ENCODE results near the gene ST6GALNAC6. TPM values are rescaled to one million over a fixed set of nuclear protein-coding genes. Genes with fewer than 3 reads are reported as not detected.
A peak's percentile ranks its signal among the peaks of the same experiment; 100 is the strongest.
"Not testable (repeated sequence)": the region's sequence is repeated elsewhere in the genome, so short reads cannot be mapped to it uniquely, and the experiment has no call there.

ST6GALNAC6 gene
- total RNA-seq, 1 donor from 2014 or later, result 77.0 TPM

DNA sequence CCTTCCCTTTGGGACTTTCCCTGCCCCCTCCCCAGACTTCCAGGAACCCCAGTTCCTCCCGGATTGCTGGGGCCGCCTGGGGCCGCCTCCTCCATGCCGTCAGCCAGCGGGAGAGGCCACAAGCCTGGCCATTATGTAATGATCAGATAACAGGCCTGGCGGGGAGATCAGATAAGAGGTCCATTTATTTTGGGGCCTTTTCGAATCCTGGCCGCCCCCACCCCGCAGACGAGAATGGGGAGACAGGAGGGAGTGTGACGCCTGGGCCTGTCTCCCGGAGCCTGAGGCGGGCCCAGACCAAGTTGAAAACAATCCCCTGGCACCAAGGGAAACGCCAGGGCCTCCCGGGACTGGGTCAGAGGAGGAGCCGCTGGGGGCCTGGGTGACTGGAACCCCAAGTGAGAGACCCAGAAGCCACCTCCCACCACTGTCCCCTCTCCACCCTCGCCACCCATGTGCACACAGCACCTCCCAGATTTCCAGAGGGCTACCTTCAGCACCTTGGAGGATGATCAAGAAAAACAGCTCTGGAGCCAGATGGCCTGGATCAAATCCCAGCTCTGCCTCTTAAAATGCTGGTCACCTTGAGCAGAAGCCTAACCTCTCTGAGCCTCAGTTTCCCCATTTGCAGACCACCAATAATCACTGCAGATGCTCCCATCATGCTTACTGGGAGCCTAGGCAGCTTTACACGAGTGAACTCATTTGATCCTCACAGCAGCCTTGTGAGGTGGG lies 52.8 kb downstream of the ST6GALNAC6 start:
- DNase-seq (ENCODE audit: extremely low spot score, unreplicated experiment), result no peak
- Mint-ChIP-seq H3K4me3 (ENCODE audit: unreplicated experiment) (no peak overlapping the region), H3K4me1 (ENCODE audit: unreplicated experiment) (peaks cover 37% of the 10 kb centered on the region), H3K27ac (ENCODE audit: unreplicated experiment) (peak overlapping the region; percentile 69), H3K27me3 (ENCODE audit: unreplicated experiment) (no peaks in the 10 kb centered on the region), H3K9me3 (ENCODE audit: unreplicated experiment) (peaks cover 4% of the 10 kb centered on the region), H3K36me3 (ENCODE audit: unreplicated experiment) (peaks cover 24% of the 10 kb centered on the region)
- TF ChIP-seq, protein P1, sequence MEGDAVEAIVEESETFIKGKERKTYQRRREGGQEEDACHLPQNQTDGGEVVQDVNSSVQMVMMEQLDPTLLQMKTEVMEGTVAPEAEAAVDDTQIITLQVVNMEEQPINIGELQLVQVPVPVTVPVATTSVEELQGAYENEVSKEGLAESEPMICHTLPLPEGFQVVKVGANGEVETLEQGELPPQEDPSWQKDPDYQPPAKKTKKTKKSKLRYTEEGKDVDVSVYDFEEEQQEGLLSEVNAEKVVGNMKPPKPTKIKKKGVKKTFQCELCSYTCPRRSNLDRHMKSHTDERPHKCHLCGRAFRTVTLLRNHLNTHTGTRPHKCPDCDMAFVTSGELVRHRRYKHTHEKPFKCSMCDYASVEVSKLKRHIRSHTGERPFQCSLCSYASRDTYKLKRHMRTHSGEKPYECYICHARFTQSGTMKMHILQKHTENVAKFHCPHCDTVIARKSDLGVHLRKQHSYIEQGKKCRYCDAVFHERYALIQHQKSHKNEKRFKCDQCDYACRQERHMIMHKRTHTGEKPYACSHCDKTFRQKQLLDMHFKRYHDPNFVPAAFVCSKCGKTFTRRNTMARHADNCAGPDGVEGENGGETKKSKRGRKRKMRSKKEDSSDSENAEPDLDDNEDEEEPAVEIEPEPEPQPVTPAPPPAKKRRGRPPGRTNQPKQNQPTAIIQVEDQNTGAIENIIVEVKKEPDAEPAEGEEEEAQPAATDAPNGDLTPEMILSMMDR (IDR thresholded peaks at IDR 0.05), result no peak

DNA sequence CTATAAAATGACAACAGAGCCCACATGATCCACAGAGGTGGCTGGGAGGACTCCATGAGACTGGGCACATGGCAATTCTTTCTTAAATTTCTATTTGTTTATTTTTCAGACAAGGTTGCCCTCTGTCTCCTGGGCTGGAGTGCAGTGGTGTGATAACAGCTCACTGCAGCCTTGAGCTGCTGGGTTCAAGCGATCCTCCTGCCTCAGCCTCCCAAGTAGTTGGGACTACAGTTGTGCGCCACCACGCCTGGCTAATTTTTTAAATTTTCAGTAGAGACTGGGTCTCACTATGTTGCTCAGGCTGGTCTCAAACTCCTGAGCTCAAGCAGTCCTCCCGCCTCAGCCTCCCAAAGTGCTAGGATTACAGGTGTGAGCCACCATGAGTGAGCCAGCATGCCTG lies 53.8 kb downstream of the ST6GALNAC6 start:
- H3K4me3 Mint-ChIP-seq (ENCODE audit: unreplicated experiment); H3K9me3 Mint-ChIP-seq (ENCODE audit: unreplicated experiment); DNase-seq (ENCODE audit: extremely low spot score, unreplicated experiment); H3K27me3 Mint-ChIP-seq (ENCODE audit: unreplicated experiment): not testable (repeated sequence)
- H3K27ac Mint-ChIP-seq (ENCODE audit: unreplicated experiment), result peak overlapping the region; percentile 97
- H3K4me1 Mint-ChIP-seq (ENCODE audit: unreplicated experiment), result peaks cover 40% of the 10 kb centered on the region
- peaks cover 26% of the 10 kb centered on the region for H3K36me3 Mint-ChIP-seq (ENCODE audit: unreplicated experiment)

DNA sequence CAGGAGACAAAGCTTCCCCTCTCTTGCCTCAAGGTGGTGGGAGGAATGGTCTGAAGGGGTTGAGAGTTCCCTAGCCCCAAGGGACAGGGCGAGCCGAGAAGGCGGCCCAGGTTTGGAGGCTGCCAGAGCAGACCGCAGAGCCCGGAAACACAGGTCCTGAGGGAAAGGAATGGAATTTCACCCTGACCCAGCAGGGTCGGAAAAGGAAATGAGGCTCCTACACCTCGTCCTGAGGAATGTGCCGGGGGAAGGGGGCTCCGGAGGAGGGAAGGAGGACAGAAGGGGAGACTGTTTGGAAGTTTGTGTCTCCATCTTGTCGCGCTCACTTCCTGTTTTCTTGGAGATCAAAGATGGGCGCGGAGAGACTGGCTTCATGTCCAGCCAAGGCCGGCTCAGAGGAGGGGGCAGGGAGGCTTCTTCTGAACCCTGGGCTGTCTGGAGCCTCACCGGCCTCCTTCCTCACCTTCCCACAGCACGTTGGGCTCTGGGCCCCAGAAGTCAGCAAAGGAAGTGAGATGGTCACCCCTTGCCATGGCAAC lies 54.5 kb downstream of the ST6GALNAC6 start:
- Mint-ChIP-seq H3K27ac (ENCODE audit: unreplicated experiment) (peak overlapping the region; percentile 97), H3K36me3 (ENCODE audit: unreplicated experiment) (peaks cover 22% of the 10 kb centered on the region), H3K4me1 (ENCODE audit: unreplicated experiment) (peaks cover 40% of the 10 kb centered on the region), H3K9me3 (ENCODE audit: unreplicated experiment) (peaks cover 4% of the 10 kb centered on the region), H3K4me3 (ENCODE audit: unreplicated experiment) (no peak overlapping the region), H3K27me3 (ENCODE audit: unreplicated experiment) (no peaks in the 10 kb centered on the region)
- no peak for DNase-seq (ENCODE audit: extremely low spot score, unreplicated experiment)
- TF ChIP-seq, protein P1 (IDR thresholded peaks at IDR 0.05), result no peak

DNA sequence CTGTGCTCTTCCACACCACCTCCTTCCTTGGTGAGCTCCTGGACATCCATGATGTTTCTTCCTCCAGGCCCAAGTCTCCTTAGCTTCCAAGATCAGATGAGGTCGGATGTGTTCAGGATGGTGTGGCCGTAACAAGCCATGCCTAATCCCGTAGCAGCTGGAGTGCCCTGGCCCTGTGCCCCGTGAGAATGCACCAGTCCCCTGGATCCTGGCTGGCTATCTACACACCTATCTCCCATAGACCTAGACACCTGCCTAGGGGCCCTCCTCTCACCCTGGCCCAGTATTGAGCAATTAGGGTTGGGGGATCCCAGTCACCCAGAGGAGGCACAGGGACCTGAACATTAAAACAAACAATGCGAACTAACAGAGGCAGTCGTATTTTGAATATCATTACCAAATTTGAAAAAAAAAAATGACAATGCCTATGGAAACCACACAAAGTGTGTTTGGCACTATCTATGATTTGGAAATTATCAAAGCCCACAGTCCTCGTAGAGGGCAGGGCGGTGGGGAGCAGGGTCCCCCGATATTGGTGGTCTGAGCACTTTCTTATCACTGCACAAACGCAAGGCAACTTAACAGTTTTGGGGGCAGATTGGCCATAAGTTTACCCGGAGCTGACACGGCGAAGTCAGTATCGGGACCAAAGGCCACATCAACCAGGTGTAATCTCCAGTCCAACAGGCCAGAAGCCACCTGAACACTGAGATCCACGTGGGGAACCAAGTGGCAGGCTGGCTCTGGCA lies 58.1 kb downstream of the ST6GALNAC6 start:
- DNase-seq (ENCODE audit: extremely low spot score, unreplicated experiment), result no peak
- Mint-ChIP-seq H3K9me3 (ENCODE audit: unreplicated experiment) (no peaks in the 10 kb centered on the region), H3K4me3 (ENCODE audit: unreplicated experiment) (no peak overlapping the region), H3K4me1 (ENCODE audit: unreplicated experiment) (peaks cover 56% of the 10 kb centered on the region), H3K27ac (ENCODE audit: unreplicated experiment) (peak overlapping the region; percentile 67), H3K27me3 (ENCODE audit: unreplicated experiment) (no peaks in the 10 kb centered on the region), H3K36me3 (ENCODE audit: unreplicated experiment) (peaks cover 5% of the 10 kb centered on the region)
- TF ChIP-seq, protein P1 (IDR thresholded peaks at IDR 0.05), result no peak

DNA sequence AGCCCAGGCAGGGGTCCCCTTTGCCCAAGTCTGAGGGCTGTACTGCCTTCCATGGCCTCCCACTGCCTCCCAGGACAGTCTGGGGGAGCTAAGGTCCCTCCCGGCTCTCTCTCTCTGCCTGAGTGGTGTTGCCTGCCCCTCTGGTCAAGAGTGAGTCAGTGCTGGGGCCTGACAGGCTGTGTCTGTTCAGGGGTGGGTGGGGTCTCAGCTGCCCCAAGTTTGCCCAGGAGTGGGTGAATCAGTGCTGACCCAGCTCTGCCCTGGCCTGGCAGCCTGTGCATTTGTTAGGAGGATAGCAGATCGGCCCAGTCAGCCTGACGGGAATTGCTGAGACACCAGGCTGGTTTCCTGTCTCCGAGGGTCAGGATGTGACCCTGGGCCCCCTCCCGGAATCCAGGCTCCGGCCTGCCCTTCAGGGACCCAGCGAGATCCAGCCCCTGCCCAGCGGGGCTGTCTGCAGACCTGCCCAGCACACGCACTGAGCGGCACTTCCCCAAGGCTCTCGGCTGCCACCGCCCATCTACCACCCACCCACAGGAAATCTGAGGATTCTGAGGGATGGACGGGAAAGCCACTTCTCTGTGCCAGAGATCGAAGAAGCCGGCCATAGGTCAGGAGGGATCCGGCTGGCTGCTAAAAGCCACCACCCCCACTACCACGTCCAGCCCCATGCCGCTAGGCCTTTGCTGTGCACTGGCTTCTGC lies 60.9 kb downstream of the ST6GALNAC6 start:
- Mint-ChIP-seq H3K27me3 (ENCODE audit: unreplicated experiment) (no peaks in the 10 kb centered on the region), H3K27ac (ENCODE audit: unreplicated experiment) (peak overlapping the region; percentile 95), H3K4me1 (ENCODE audit: unreplicated experiment) (peaks cover 51% of the 10 kb centered on the region), H3K36me3 (ENCODE audit: unreplicated experiment) (peaks cover 5% of the 10 kb centered on the region), H3K9me3 (ENCODE audit: unreplicated experiment) (no peaks in the 10 kb centered on the region), H3K4me3 (ENCODE audit: unreplicated experiment) (peak overlapping the region; percentile 32)
- peak; percentile 93 for DNase-seq (ENCODE audit: extremely low spot score, unreplicated experiment)
- TF ChIP-seq, protein P1 (IDR thresholded peaks at IDR 0.05), result no peak
